ENCODE data around the gene TSC22D1.

The TSC22D1 gene

GRCh38 chr13:44409595-44409994, 166.5 kb downstream of the TSC22D1 start:
- H3K36me3 Mint-ChIP-seq (ENCODE audit: low read depth), result no peaks in the 10 kb centered on the region
- H3K27ac Mint-ChIP-seq, result no peak overlapping the region
- no peaks in the 10 kb centered on the region for H3K4me1 Mint-ChIP-seq (ENCODE audit: low read depth)

DNA sequence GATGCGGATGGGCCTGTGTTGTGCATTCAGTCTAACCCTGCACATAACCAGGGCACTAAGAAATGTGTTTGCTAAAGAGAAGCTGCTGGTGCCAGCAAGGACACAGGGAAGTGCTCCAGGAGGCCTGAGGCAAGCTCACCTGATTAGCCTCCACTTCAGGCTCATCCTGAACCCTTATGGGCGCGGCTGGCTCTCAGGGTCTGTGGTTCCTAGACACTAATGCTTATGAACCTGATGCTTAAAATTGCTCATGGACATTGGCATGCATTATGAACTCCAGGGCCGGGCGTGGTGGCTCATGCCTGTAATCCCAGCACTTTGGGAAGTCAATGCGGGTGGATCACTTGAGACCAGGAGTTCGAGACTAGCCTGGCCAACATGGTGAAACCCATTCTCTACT, 168.2 kb downstream of the TSC22D1 start:
- no peaks in the 10 kb centered on the region for H3K36me3 Mint-ChIP-seq (ENCODE audit: low read depth)
- H3K27me3 Mint-ChIP-seq, result peaks cover 11% of the 10 kb centered on the region

More at GRCh38 chr13:44409595-44409994, 166.5 kb downstream of the TSC22D1 start:
- Mint-ChIP-seq H3K27me3 (peaks cover 11% of the 10 kb centered on the region), H3K9me3 (no peaks in the 10 kb centered on the region), H3K4me3 (no peak overlapping the region)

GRCh38 chr13:44407379-44407778, 168.8 kb downstream of the TSC22D1 start:
- Mint-ChIP-seq H3K9me3 (no peaks in the 10 kb centered on the region), H3K27ac (no peak overlapping the region), H3K4me3 (no peak overlapping the region), H3K36me3 (ENCODE audit: low read depth) (no peaks in the 10 kb centered on the region), H3K27me3 (peaks cover 11% of the 10 kb centered on the region), H3K4me1 (ENCODE audit: low read depth) (no peaks in the 10 kb centered on the region)

More for the DNA sequence above, 168.2 kb downstream of the TSC22D1 start:
- Mint-ChIP-seq H3K4me1 (ENCODE audit: low read depth) (no peaks in the 10 kb centered on the region), H3K9me3 (no peaks in the 10 kb centered on the region), H3K4me3 (no peak overlapping the region), H3K27ac (no peak overlapping the region)

GRCh38 chr13:44406617-44407016, 169.5 kb downstream of the TSC22D1 start:
- Mint-ChIP-seq H3K27me3 (peaks cover 11% of the 10 kb centered on the region), H3K4me1 (ENCODE audit: low read depth) (no peaks in the 10 kb centered on the region), H3K9me3 (no peaks in the 10 kb centered on the region), H3K27ac (no peak overlapping the region), H3K36me3 (ENCODE audit: low read depth) (no peaks in the 10 kb centered on the region), H3K4me3 (no peak overlapping the region)

DNA sequence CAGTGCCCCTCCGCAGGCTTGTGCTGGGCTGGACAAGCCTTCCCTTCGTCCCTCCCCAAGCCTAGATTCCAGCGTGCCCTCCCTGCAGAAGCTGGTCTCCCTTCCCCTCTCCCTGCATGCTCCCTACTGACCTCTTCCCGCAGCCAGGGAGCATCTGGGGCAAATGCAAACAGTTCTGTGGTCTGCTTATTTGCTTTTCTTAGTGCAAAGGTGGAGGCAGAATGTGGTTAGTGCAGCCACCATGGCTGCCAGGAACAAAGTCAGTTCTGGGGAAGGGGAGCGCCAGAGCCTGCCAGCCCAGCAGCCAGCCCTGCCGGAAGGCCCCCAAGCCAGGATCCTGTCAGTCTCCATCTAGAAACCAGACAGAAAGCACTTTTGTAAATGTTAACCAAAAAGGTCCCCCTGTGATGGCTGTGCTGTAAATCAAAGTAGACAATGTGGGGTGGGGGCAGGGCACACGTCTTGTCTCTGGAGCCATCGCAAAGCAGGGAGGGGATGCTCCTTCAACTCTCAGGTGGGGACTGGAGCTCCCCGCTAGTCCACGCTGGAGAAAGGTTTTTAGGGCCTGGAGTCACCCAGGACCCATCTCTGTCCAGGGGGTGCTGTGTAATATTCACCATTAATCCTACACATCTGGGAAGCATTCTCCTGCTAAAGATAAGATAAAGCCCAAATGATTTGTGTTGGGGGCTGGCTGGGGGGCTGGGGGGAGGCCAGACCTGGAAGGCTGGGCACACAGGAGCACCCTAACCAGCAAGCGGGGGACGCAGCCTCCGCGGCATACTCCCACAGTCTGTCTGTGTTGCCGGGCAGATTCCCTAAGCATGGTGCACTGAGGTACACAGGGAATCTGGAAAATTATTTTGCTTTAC, 171.6 kb downstream of the TSC22D1 start:
- no peaks in the 10 kb centered on the region for H3K9me3 Mint-ChIP-seq
- H3K27me3 Mint-ChIP-seq, result peaks cover 8% of the 10 kb centered on the region
- no peaks in the 10 kb centered on the region for H3K4me1 Mint-ChIP-seq (ENCODE audit: low read depth)
- no peak overlapping the region for H3K27ac Mint-ChIP-seq
- H3K4me3 Mint-ChIP-seq, result no peak overlapping the region
- H3K36me3 Mint-ChIP-seq (ENCODE audit: low read depth), result no peaks in the 10 kb centered on the region

GRCh38 chr13:44403461-44404056, 172.6 kb downstream of the TSC22D1 start:
- Mint-ChIP-seq H3K4me1 (ENCODE audit: low read depth) (no peaks in the 10 kb centered on the region), H3K27ac (no peak overlapping the region), H3K27me3 (peaks cover 8% of the 10 kb centered on the region), H3K4me3 (no peak overlapping the region), H3K9me3 (no peaks in the 10 kb centered on the region), H3K36me3 (ENCODE audit: low read depth) (no peaks in the 10 kb centered on the region)

GRCh38 chr13:44402899-44403445, 173.2 kb downstream of the TSC22D1 start:
- Mint-ChIP-seq H3K27me3 (peaks cover 8% of the 10 kb centered on the region), H3K27ac (no peak overlapping the region), H3K4me1 (ENCODE audit: low read depth) (no peaks in the 10 kb centered on the region), H3K4me3 (no peak overlapping the region), H3K9me3 (no peaks in the 10 kb centered on the region), H3K36me3 (ENCODE audit: low read depth) (no peaks in the 10 kb centered on the region)

GRCh38 chr13:44401577-44401976, 174.6 kb downstream of the TSC22D1 start:
- Mint-ChIP-seq H3K36me3 (ENCODE audit: low read depth) (no peaks in the 10 kb centered on the region), H3K4me1 (ENCODE audit: low read depth) (no peaks in the 10 kb centered on the region), H3K27ac (no peak overlapping the region), H3K4me3 (no peak overlapping the region), H3K9me3 (no peaks in the 10 kb centered on the region), H3K27me3 (peaks cover 5% of the 10 kb centered on the region)

- H3K27ac Mint-ChIP-seq, result no peak overlapping the region
- no peaks in the 10 kb centered on the region for H3K4me1 Mint-ChIP-seq (ENCODE audit: low read depth)
- H3K27me3 Mint-ChIP-seq, result peaks cover 5% of the 10 kb centered on the region
- no peak overlapping the region for H3K4me3 Mint-ChIP-seq
- H3K9me3 Mint-ChIP-seq, result no peaks in the 10 kb centered on the region
- H3K36me3 Mint-ChIP-seq (ENCODE audit: low read depth), result no peaks in the 10 kb centered on the region
Observed at GRCh38 chr13:44400736-44401135, 175.4 kb downstream of the TSC22D1 start.

GRCh38 chr13:44399074-44399473, 177.1 kb downstream of the TSC22D1 start:
- H3K27me3 Mint-ChIP-seq, result no peaks in the 10 kb centered on the region
- H3K4me3 Mint-ChIP-seq, result no peak overlapping the region
- H3K27ac Mint-ChIP-seq, result no peak overlapping the region
- no peaks in the 10 kb centered on the region for H3K4me1 Mint-ChIP-seq (ENCODE audit: low read depth)
- H3K9me3 Mint-ChIP-seq, result no peaks in the 10 kb centered on the region
- H3K36me3 Mint-ChIP-seq (ENCODE audit: low read depth), result no peaks in the 10 kb centered on the region

DNA sequence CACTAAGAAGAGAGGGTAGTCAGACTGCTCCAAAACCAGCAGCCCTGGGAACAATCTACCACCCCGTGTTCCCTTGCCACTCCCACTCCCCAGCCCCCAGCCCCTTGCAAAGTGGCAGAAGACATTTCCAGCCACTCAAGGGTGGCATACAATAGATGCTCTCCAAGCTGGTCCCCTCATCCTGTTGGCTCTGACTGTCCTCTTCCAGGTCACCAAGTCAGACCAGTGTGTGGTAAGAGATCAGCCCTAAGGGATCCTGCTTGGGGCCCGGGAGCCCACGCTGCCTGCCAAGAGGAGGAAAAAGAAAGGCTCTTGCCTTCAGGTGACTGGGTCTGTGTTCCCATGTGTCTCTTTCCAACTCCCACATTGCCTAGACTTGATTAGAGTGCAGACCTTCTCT, 177.5 kb downstream of the TSC22D1 start:
- H3K4me1 Mint-ChIP-seq (ENCODE audit: low read depth), result no peaks in the 10 kb centered on the region
- H3K9me3 Mint-ChIP-seq, result no peaks in the 10 kb centered on the region
- no peaks in the 10 kb centered on the region for H3K27me3 Mint-ChIP-seq
- no peak overlapping the region for H3K4me3 Mint-ChIP-seq
- H3K27ac Mint-ChIP-seq, result no peak overlapping the region
- no peaks in the 10 kb centered on the region for H3K36me3 Mint-ChIP-seq (ENCODE audit: low read depth)

DNA sequence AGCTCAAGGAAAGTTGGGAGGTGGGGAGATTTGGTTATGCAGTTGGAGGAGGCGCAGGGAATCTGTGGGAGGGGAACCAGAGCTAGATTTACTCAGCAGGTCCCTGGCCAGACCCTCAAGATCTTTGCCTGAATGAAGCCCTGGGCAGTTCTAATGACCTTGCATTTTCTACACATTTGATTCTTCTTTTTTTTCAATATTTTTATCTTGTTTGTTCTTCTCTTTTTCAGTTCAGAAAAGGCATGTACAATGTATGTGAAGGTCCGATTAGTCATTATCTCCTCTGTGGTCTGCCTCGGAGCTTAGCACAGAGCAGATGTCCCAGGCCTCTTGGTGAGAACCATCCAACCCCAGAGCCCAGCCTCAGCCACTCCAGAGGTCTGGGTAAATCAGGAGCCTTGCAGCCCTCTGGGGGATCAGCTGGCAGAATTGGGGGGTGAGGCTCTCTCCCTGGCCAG, 178.3 kb downstream of the TSC22D1 start:
- H3K27me3 Mint-ChIP-seq, result peaks cover 2% of the 10 kb centered on the region
- H3K36me3 Mint-ChIP-seq (ENCODE audit: low read depth), result no peaks in the 10 kb centered on the region
- H3K4me3 Mint-ChIP-seq, result no peak overlapping the region
- H3K4me1 Mint-ChIP-seq (ENCODE audit: low read depth), result no peaks in the 10 kb centered on the region
- no peaks in the 10 kb centered on the region for H3K9me3 Mint-ChIP-seq
- no peak overlapping the region for H3K27ac Mint-ChIP-seq

GRCh38 chr13:44396701-44397580, 179.2 kb downstream of the TSC22D1 start:
- Mint-ChIP-seq H3K4me3 (no peak overlapping the region), H3K36me3 (ENCODE audit: low read depth) (no peaks in the 10 kb centered on the region), H3K9me3 (no peaks in the 10 kb centered on the region), H3K4me1 (ENCODE audit: low read depth) (no peaks in the 10 kb centered on the region), H3K27me3 (peaks cover 7% of the 10 kb centered on the region), H3K27ac (no peak overlapping the region)

DNA sequence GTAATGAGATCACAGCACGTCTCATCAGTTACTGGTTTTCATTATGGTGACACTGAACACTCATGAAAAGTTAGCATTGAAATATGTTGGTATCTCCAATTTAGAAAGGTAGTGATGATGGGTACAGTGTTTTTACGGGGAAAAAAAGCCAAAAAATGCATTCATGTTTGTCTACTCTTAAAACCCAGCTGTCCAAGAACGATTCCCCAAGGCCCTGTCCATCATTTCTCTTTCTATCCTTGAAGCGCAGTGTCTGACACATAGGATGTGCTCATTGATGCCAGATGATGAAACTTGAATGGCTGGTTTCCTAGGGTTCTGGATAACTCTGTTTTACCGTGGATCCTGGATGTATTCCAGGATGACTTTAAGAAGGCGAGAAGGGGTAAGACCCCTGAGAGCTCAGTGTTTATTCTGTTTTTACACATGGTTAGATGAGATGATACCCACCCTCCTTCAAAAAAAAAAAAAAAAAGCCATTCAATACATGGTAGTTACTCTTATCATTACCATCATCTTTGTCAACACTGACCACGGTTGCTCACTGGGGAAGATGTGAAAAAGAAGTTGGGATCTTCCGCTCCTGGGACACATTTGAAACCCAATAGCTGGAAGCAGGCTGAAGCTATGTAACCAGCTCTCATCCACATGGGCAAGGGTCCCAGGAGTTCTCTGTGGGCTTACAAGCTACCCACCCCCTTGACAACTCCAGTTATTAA, 180.0 kb downstream of the TSC22D1 start:
- no peak overlapping the region for H3K4me3 Mint-ChIP-seq
- no peaks in the 10 kb centered on the region for H3K4me1 Mint-ChIP-seq (ENCODE audit: low read depth)
- peaks cover 7% of the 10 kb centered on the region for H3K27me3 Mint-ChIP-seq
- no peaks in the 10 kb centered on the region for H3K9me3 Mint-ChIP-seq
- H3K36me3 Mint-ChIP-seq (ENCODE audit: low read depth), result no peaks in the 10 kb centered on the region
- no peak overlapping the region for H3K27ac Mint-ChIP-seq
